ENCODE results near the gene LYSMD3.

LYSMD3 gene

GRCh38 chr5:90495146-90495545, 34.2 kb downstream of the LYSMD3 start:
- TF ChIP-seq CTCF (IDR thresholded peaks at IDR 0.05; ENCODE audit: low read depth, low read length, poor library complexity, severe bottlenecking): no peak
- TF ChIP-seq EZH2phosphoT487 (IDR thresholded peaks at IDR 0.05; ENCODE audit: borderline replicate concordance, low read length): no peak
- Histone ChIP-seq H3K79me2 (ENCODE audit: control insufficient read depth, low read length) (no peaks in the 10 kb centered on the region), H4K20me1 (ENCODE audit: control insufficient read depth, insufficient read depth, low read depth, low read length) (no peaks in the 10 kb centered on the region), H3F3A (ENCODE audit: control insufficient read depth, insufficient read depth) (no peaks in the 10 kb centered on the region), H3K4me2 (ENCODE audit: low read length) (no peak overlapping the region), H3K27ac (ENCODE audit: low read depth, low read length) (no peak overlapping the region), H3K9me3 (ENCODE audit: control insufficient read depth, insufficient read depth, low read length) (peaks cover 6% of the 10 kb centered on the region; the same call in 1 of the 2 replicates), H3K27me3 (ENCODE audit: control insufficient read depth, low read length) (no peaks in the 10 kb centered on the region), H3K9me2 (replicated peaks; ENCODE audit: control insufficient read depth, low read length) (no peaks in the 10 kb centered on the region), H3K36me3 (ENCODE audit: control insufficient read depth, low read length) (peaks cover 36% of the 10 kb centered on the region), H3K4me3 (ENCODE audit: low read length) (no peak overlapping the region), H3K4me1 (ENCODE audit: control insufficient read depth, low read length) (no peaks in the 10 kb centered on the region)

- TF ChIP-seq CTCF (IDR thresholded peaks at IDR 0.05; ENCODE audit: low read depth, low read length, poor library complexity, severe bottlenecking): no peak
- TF ChIP-seq EZH2phosphoT487 (IDR thresholded peaks at IDR 0.05; ENCODE audit: borderline replicate concordance, low read length): no peak
- Histone ChIP-seq H3K27me3 (ENCODE audit: control insufficient read depth, low read length) (no peaks in the 10 kb centered on the region), H3K36me3 (ENCODE audit: control insufficient read depth, low read length) (peaks cover 31% of the 10 kb centered on the region), H3K27ac (ENCODE audit: low read depth, low read length) (no peak overlapping the region), H3K9me3 (ENCODE audit: control insufficient read depth, insufficient read depth, low read length) (peaks cover 6% of the 10 kb centered on the region; the same call in 1 of the 2 replicates), H4K20me1 (ENCODE audit: control insufficient read depth, insufficient read depth, low read depth, low read length) (no peaks in the 10 kb centered on the region), H3F3A (ENCODE audit: control insufficient read depth, insufficient read depth) (no peaks in the 10 kb centered on the region), H3K9me2 (replicated peaks; ENCODE audit: control insufficient read depth, low read length) (no peaks in the 10 kb centered on the region), H3K4me2 (ENCODE audit: low read length) (no peak overlapping the region), H3K4me1 (ENCODE audit: control insufficient read depth, low read length) (no peaks in the 10 kb centered on the region), H3K4me3 (ENCODE audit: low read length) (no peak overlapping the region), H3K79me2 (ENCODE audit: control insufficient read depth, low read length) (no peaks in the 10 kb centered on the region)
These were observed 35.3 kb downstream of the LYSMD3 start for GRCh38 chr5:90494043-90494442.

GRCh38 chr5:90488791-90489190, 40.6 kb downstream of the LYSMD3 start:
- no peaks in the 10 kb centered on the region for H4K20me1 ChIP-seq (ENCODE audit: control insufficient read depth, insufficient read depth, low read depth, low read length)
- H3K27ac ChIP-seq (ENCODE audit: low read depth, low read length): no peak overlapping the region
- no peak overlapping the region for H3K4me2 ChIP-seq (ENCODE audit: low read length)
- peaks cover 41% of the 10 kb centered on the region for H3K36me3 ChIP-seq (ENCODE audit: control insufficient read depth, low read length)
- H3K79me2 ChIP-seq (ENCODE audit: control insufficient read depth, low read length): no peaks in the 10 kb centered on the region
- H3K9me2 ChIP-seq (replicated peaks; ENCODE audit: control insufficient read depth, low read length): no peaks in the 10 kb centered on the region
- H3F3A ChIP-seq (ENCODE audit: control insufficient read depth, insufficient read depth): no peaks in the 10 kb centered on the region
- H3K27me3 ChIP-seq (ENCODE audit: control insufficient read depth, low read length): no peaks in the 10 kb centered on the region
- H3K9me3 ChIP-seq (ENCODE audit: control insufficient read depth, insufficient read depth, low read length): peaks cover under 1% of the 10 kb centered on the region; the same call in 1 of the 2 replicates
- TF ChIP-seq EZH2phosphoT487 (IDR thresholded peaks at IDR 0.05; ENCODE audit: borderline replicate concordance, low read length) (no peak), CTCF (IDR thresholded peaks at IDR 0.05; ENCODE audit: low read depth, low read length, poor library complexity, severe bottlenecking) (no peak)
- H3K4me3 ChIP-seq (ENCODE audit: low read length): no peak overlapping the region
- H3K4me1 ChIP-seq (ENCODE audit: control insufficient read depth, low read length): no peaks in the 10 kb centered on the region

Data from DOHH2 (cell line).